ENCODE results near the gene RIT2. TPM values are rescaled to one million over a fixed set of nuclear protein-coding genes. Genes with fewer than 3 reads are reported as not detected.

Gene RIT2
- total RNA-seq, 1 donor from 2014 or later, result not detected

- DNase-seq, result no peak
Measured at GRCh38 chr18:43009674-43010073, 105.8 kb downstream of the RIT2 start.

GRCh38 chr18:43007365-43007764 lies 108.1 kb downstream of the RIT2 start:
- DNase-seq, result no peak

- no peak for DNase-seq
Measured at GRCh38 chr18:43004421-43004820, 111.1 kb downstream of the RIT2 start.

- DNase-seq, result no peak
Measured at GRCh38 chr18:43001821-43002220, 113.7 kb downstream of the RIT2 start.

GRCh38 chr18:42996824-42997223 lies 118.7 kb downstream of the RIT2 start:
- DNase-seq, result no peak

GRCh38 chr18:42980426-42980825 lies 135.1 kb downstream of the RIT2 start:
- DNase-seq, result no peak

GRCh38 chr18:42977982-42978637 lies 137.4 kb downstream of the RIT2 start:
- no peak for DNase-seq

GRCh38 chr18:42976869-42977590 lies 138.5 kb downstream of the RIT2 start:
- no peak for DNase-seq

GRCh38 chr18:42969366-42969765 lies 146.1 kb downstream of the RIT2 start:
- no peak for DNase-seq

GRCh38 chr18:42961298-42961697 lies 154.2 kb downstream of the RIT2 start:
- no peak for DNase-seq

- DNase-seq, result no peak
Measured at GRCh38 chr18:42959528-42959927, 156.0 kb downstream of the RIT2 start.

GRCh38 chr18:42958353-42958752 lies 157.1 kb downstream of the RIT2 start:
- no peak for DNase-seq

- no peak for DNase-seq
Measured at GRCh38 chr18:42956287-42956686, 159.2 kb downstream of the RIT2 start.

- DNase-seq, result no peak
Measured at GRCh38 chr18:42954887-42955286, 160.6 kb downstream of the RIT2 start.

- no peak for DNase-seq
Measured at GRCh38 chr18:42953306-42953705, 162.2 kb downstream of the RIT2 start.

- no peak for DNase-seq
Measured at GRCh38 chr18:42950732-42951131, 164.8 kb downstream of the RIT2 start.

GRCh38 chr18:42948831-42949230 lies 166.7 kb downstream of the RIT2 start:
- DNase-seq, result no peak

GRCh38 chr18:42941860-42942259 lies 173.6 kb downstream of the RIT2 start:
- no peak for DNase-seq

GRCh38 chr18:42941021-42941420 lies 174.5 kb downstream of the RIT2 start:
- no peak for DNase-seq

GRCh38 chr18:42937436-42937835 lies 178.0 kb downstream of the RIT2 start:
- DNase-seq, result no peak

GRCh38 chr18:42936289-42936688 lies 179.2 kb downstream of the RIT2 start:
- DNase-seq, result no peak

GRCh38 chr18:42931491-42931890 lies 184.0 kb downstream of the RIT2 start:
- peak; percentile 44 for DNase-seq

GRCh38 chr18:42929857-42930256 lies 185.6 kb downstream of the RIT2 start:
- no peak for DNase-seq

- DNase-seq, result no peak
Measured at GRCh38 chr18:42929181-42929580, 186.3 kb downstream of the RIT2 start.
